Activated T-cell treated with anti-CD3 and anti-CD28 coated beads, Interleukin-2, amount 50 U/mL, for 4 hours (primary cell): ENCODE measurements around the gene PPP2R3A. TPM values are rescaled to one million over a fixed set of nuclear protein-coding genes. Genes with fewer than 3 reads are reported as not detected.

ENCODE experiments used
- ATAC-seq, 2 donors: fragments of 200-7000 bp; cut with Tn5 transposase; one replicate each; pipeline ENCODE4 v1.10.0; 2021
- DNase-seq: peaks from one replicate; pipeline ENCODE4 v3.0.0-alpha.2; 2020
- H3K27me3 Mint-ChIP-seq: one replicate; pipeline ENCODE4 v1.8.0; 2021; ENCODE audit warnings: low read depth, mixed read lengths
- H3K36me3 Mint-ChIP-seq: one replicate; pipeline ENCODE4 v1.8.0; 2022; ENCODE audit warnings: mixed read lengths; ENCODE audit not compliant: insufficient read depth
- H3K4me1 Mint-ChIP-seq: one replicate; pipeline ENCODE4 v1.8.0; 2021; ENCODE audit warnings: low read depth, mixed read lengths
- H3K4me3 Mint-ChIP-seq: one replicate; pipeline ENCODE4 v1.8.0; 2021; ENCODE audit warnings: mild to moderate bottlenecking, moderate library complexity, mixed read lengths
- H3K9me3 Mint-ChIP-seq: one replicate; pipeline ENCODE4 v1.8.0; 2021; ENCODE audit warnings: mixed read lengths
- total RNA-seq, 3 donors: library from RNA; stranded (reverse); gene quantifications; one replicate each; pipeline ENCODE4 v1.2.1, GENCODE V29; 2021

PPP2R3A gene
- total RNA-seq, 3 donors from 2014 or later: 0.03 to 0.46 (median 0.42) TPM

DNA sequence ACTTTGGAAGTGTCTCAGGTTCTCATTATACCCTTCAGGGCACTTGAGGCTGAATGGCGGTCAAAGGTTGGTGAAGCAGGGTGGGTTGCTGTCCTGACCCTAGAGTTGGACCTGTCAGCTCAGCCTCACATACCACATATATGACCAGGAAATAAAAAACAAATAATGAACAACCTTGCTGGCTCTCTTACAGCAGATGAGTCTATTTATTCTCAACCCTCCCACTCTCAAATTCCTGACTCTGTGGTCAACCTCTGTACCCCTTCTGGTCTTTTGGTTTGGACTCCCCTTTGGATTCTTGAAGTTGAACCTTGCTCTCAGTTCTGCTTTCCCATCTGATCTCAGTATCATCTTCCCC lies 16.9 kb downstream of the PPP2R3A start:
- no peak for DNase-seq
- ATAC-seq: no peak
- Mint-ChIP-seq H3K27me3 (peaks cover 13% of the 10 kb centered on the region), H3K9me3 (no peaks in the 10 kb centered on the region), H3K36me3 (no peaks in the 10 kb centered on the region), H3K4me3 (no peak overlapping the region), H3K4me1 (no peaks in the 10 kb centered on the region)

DNA sequence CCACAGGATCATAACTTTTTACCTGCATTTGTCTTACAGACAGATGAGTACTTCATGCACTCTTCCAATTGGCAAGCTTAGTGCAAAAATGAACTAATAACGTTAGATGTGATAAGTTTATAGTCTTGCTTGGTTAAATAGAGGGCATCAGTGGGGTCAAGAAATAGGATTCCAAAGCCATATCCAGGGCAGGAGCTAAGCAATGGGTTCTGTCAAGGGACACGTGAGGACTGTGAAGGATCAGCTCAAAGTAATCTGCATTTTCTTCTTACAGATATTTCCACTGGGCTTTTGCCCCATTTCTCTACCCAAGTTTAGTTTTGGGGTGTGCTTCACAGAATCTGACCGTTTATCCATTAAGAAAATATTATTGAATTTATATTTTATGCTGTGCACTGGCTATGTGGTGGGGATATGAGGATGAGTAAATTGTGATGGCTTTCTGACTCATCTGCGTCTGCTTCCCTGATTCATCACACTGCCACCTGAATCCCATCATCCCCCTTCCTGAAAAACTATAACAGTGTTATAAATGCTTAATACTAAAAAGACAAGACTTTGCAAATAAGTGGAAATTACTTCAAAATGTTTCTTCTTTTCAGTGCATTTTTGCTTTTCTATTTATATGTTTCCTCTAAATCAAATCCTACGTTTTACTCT lies 17.5 kb downstream of the PPP2R3A start:
- no peak for DNase-seq
- Mint-ChIP-seq H3K27me3 (peaks cover 13% of the 10 kb centered on the region), H3K4me1 (no peaks in the 10 kb centered on the region), H3K36me3 (no peaks in the 10 kb centered on the region), H3K4me3 (no peak overlapping the region), H3K9me3 (no peaks in the 10 kb centered on the region)
- no peak for ATAC-seq

DNA sequence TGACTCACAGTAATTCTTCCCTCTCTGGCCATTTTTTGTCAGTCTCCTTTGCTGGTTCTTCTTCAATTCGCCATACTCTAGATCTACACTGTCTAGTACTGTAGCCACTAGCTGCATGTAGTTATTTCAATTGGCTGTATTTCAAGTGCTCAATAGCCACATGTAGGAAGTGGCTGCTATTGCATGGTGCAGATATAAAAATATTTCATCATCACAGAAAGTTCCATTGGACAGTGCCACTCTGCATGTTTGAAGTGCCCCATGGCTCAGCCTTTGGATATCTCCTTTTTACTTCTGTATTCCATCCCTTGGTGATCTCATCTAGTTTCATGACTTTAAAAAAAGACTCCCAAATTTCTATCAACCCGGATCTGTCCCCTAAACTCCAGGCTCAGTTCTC lies 22.1 kb downstream of the PPP2R3A start:
- no peak for DNase-seq
- no peaks in the 10 kb centered on the region for H3K36me3 Mint-ChIP-seq
- no peak overlapping the region for H3K4me3 Mint-ChIP-seq

DNA sequence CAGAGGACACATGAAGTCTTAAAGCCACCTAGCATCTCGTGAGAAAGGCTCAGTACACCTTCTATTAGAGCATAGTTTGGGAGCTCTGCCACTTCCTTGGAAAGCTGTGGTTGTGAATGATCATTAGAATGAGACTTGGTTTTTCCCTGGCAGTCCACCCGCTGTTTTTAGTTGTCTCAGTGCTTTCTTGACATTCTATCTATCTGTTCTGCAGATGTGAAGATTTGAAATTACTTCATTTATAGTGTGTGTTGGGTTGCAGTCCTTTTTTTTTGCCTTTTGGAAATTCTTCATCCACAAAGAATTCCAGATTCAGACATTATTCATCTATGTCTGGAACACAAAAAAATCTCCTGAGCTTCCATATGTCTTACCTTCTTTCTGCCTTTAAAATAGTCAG lies 23.7 kb downstream of the PPP2R3A start:
- Mint-ChIP-seq H3K9me3 (no peaks in the 10 kb centered on the region), H3K36me3 (no peaks in the 10 kb centered on the region), H3K4me1 (peaks cover 2% of the 10 kb centered on the region), H3K4me3 (no peak overlapping the region), H3K27me3 (peaks cover 3% of the 10 kb centered on the region)
- no peak for DNase-seq
- ATAC-seq: no peak

More for the DNA sequence above, 22.1 kb downstream of the PPP2R3A start:
- H3K27me3 Mint-ChIP-seq: peaks cover 7% of the 10 kb centered on the region
- no peaks in the 10 kb centered on the region for H3K9me3 Mint-ChIP-seq
- no peak for ATAC-seq
- H3K4me1 Mint-ChIP-seq: peaks cover 2% of the 10 kb centered on the region

DNA sequence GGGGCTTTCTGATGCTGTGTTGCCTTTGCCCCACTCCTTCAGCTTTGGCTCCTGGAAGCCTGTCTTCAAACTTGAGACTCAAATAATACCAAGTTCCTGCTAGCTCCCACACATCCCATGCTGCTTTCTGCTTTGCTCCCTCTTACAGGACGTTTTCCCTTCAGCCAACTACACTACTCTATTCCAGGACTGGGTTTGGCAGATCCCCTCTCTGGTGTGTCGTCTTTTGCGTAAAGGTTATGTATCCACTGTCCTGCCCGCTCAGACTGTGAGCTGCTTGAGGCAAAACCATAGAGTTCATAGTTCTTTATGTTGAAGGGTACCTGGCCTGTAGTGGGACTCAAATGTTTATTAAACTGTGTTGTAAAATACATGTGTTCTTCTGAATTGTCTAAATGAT lies 25.4 kb downstream of the PPP2R3A start:
- no peak for ATAC-seq
- DNase-seq: no peak
- Mint-ChIP-seq H3K4me3 (no peak overlapping the region), H3K27me3 (peaks cover 3% of the 10 kb centered on the region), H3K36me3 (no peaks in the 10 kb centered on the region), H3K4me1 (peaks cover 2% of the 10 kb centered on the region), H3K9me3 (no peaks in the 10 kb centered on the region)

DNA sequence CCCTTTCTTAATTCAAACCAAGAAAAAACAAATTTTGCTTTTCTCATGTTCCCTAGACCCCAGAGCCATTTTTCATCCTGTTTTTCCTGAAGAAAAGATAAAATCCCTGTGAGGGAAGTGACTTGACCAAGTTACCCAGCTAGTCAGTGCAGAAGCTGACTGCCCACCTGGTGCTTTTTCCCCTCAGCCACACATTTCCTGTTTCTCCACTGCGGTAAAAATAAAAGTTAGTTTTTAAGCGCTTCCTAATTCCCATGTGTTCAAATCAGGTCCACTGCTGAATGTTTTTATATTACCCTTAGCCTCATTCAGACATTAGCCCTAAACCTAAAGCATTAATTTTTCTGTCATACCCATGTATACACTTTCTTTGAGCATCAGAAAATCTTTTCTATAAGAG lies 26.1 kb downstream of the PPP2R3A start:
- Mint-ChIP-seq H3K4me3 (no peak overlapping the region), H3K36me3 (no peaks in the 10 kb centered on the region), H3K27me3 (peaks cover 3% of the 10 kb centered on the region), H3K4me1 (peaks cover 2% of the 10 kb centered on the region), H3K9me3 (no peaks in the 10 kb centered on the region)
- DNase-seq: no peak
- no peak for ATAC-seq

DNA sequence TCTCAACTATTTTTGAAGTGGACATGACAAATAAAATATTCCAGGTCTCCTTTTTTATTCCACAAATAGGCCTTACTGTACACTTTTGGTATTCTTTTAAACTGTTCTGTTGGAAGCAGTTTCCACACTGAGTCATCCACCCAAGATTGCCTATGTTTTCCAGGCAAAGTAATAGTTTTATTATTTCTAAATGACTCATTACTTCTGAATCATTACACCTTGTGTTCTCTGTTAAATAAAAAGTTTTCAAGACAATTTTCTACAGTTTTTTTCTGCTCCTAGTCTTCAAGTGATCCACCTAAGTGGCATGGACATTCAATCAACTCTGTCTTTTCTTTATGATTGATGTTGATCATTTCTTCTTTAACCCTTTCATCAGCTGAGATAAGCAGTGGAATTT lies 26.5 kb downstream of the PPP2R3A start:
- DNase-seq: no peak
- Mint-ChIP-seq H3K27me3 (peaks cover 3% of the 10 kb centered on the region), H3K4me3 (no peak overlapping the region), H3K4me1 (peaks cover 2% of the 10 kb centered on the region), H3K9me3 (no peaks in the 10 kb centered on the region), H3K36me3 (no peaks in the 10 kb centered on the region)
- ATAC-seq: no peak

DNA sequence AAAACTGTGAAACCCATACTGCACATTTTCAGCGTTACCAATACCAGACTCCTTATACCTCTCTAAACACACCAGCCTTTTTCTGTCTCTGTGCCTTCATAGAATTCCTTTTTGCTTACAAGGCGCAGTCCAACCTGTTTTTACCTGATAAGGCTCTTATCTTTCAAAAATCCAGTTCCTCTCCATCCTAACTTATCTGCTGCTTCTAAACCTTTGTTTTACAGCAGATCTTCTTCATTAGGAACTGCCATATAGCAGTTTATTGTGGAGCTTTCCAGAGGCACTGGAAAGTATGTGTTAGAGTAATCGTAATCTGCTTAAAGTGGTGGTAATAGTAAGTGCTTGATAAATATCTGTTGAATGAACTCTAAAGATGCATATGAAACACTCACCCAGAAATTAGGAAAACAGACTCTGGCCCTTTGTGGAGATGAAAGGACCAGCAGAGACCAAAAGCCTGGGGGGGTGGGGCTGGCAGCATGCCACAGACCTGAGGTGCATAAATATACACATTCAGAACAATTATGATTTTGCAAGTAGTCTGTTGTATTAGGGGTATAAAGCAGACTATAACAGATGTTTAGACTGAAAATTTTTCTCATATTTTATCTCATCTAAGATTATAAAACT lies 29.3 kb downstream of the PPP2R3A start:
- no peaks in the 10 kb centered on the region for H3K36me3 Mint-ChIP-seq
- H3K9me3 Mint-ChIP-seq: no peaks in the 10 kb centered on the region
- H3K4me1 Mint-ChIP-seq: peaks cover 2% of the 10 kb centered on the region
- DNase-seq: no peak
- H3K4me3 Mint-ChIP-seq: no peak overlapping the region
- ATAC-seq: no peak
- H3K27me3 Mint-ChIP-seq: peaks cover 9% of the 10 kb centered on the region

DNA sequence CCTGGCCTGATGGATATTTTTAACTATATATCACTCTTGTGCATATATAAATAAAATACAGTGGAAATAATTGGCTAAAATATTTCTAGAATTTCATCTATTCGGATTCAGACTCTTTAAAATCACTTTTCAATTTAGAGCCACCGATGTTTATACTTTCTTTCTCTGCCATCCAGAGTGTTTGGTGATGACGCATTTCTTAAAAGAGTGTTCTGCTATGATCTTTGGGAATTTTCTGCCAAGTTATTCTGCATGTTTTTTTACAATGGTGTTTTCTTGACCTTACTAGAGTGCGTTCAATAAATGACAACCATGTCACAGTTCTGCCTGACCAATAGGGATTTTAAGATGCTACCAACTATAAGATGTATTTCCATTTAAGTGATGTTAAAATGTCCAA lies 30.2 kb downstream of the PPP2R3A start:
- ATAC-seq (no peak), DNase-seq (no peak)
- Mint-ChIP-seq H3K4me1 (peaks cover 2% of the 10 kb centered on the region), H3K9me3 (no peaks in the 10 kb centered on the region), H3K27me3 (peaks cover 11% of the 10 kb centered on the region), H3K4me3 (no peak overlapping the region), H3K36me3 (no peaks in the 10 kb centered on the region)

DNA sequence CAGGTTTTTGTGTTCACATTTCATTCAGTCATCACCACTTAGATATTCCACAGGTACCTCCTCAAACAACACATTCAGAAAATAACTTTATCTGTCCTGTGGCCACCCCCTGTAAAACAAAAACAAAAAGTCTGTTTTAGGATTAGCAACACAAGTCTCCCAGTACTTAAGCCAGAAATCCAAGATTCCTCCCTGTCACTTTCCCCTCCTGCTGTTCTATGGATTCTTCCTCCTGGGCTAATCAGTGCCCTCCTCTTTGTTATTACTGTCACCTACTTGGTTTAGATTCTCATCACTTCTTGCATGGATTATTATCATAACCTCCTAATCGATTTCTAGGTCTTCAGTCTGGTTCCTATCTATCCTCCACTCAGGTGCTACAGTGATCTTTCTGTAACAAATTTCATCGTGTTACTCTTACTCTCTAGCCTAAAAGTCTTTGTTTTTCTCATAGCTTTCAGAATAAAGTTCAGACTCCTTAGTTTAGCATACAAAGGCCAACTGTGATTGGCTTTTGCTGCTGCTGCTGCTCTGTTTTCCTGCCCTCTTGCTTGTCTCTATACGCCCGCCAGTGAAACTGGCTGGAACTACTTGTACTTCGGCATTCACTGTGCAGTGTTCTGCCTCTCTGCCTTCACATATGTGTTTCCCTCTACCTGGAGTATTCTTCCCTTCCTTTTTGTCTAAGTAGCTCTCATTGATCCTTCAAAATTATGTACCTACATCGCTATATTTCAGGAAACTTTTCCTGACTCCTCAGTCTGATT lies 32.2 kb downstream of the PPP2R3A start:
- Mint-ChIP-seq H3K27me3 (peaks cover 11% of the 10 kb centered on the region), H3K9me3 (no peaks in the 10 kb centered on the region), H3K4me1 (no peaks in the 10 kb centered on the region), H3K4me3 (no peak overlapping the region), H3K36me3 (no peaks in the 10 kb centered on the region)
- ATAC-seq (no peak), DNase-seq (no peak)

DNA sequence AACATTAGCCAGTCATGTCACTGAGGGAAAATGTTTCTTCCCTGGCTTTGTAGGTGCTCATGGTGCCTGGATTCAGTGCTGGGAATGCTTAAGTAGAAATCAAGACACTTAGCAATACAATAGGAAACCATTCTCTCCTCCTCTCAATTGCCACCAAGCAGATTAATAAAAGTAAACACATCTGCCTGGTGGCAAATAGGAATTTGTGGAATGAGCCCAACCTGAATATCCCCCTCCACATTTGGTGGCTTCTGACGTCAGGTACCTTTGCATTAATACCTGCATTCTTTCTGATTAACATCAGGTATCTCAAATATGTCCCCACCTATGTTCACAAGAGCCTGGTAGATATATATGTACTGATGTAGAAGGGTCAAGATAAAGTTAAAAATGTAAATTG lies 42.7 kb downstream of the PPP2R3A start:
- Mint-ChIP-seq H3K4me1 (no peaks in the 10 kb centered on the region), H3K36me3 (no peaks in the 10 kb centered on the region), H3K27me3 (peaks cover 11% of the 10 kb centered on the region), H3K9me3 (no peaks in the 10 kb centered on the region), H3K4me3 (no peak overlapping the region)
- ATAC-seq (no peak), DNase-seq (no peak)

DNA sequence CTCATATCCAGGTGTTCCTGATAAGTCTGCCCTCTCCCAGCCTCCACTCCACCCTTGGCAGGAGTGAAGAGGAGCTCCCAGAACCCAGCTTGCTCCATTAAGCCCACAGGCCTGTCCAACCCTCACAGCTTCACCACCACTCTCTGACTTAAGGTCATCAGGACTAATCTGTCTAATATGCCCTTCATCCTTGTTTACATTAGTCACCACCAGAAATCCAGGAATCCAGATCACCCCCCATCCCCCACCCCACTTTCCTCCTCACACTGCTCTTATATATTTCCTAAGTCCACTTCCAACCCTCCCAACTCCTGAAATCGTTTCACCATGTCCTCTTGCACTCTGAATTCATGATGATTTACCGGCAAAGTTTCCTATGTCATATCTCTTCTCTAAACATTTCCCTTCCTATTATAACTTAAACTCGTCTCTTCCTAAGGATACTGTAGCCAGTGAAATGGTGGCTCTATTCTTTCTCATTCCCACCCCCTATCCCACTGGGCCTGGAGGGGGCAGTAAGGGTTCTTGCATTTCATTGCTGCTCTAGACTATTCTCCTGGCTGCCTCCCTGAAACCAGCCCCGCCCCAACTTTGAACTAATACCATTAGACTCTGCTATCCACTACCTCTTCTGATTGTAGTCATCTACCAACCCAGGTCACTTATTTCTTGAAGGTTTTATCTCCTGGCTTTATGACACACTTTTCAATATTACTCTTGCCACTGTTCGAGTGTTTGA lies 43.4 kb downstream of the PPP2R3A start:
- no peak overlapping the region for H3K4me3 Mint-ChIP-seq

DNA sequence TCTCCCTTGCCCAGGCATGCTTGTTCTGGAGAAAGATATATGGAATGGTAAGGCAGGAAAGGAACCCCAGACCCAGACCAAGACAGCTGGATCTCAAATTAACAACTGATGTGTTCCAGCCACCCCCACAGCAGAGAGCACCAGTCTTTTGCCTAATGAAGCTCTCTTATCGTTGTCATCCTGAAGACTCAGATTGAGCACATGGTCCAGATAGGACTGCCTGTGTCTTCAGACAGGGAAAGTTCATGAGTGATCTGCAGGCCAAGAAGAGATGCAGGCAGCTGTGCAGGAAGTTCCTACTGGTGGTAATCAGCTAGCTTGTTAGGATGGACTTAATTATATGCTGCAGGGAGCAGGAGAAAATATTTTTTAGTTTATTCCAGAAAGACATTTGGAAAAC lies 53.3 kb downstream of the PPP2R3A start:
- H3K4me3 Mint-ChIP-seq: no peak overlapping the region
- H3K4me1 Mint-ChIP-seq: no peaks in the 10 kb centered on the region
- no peaks in the 10 kb centered on the region for H3K36me3 Mint-ChIP-seq
- ATAC-seq (no peak), DNase-seq (no peak)
- H3K9me3 Mint-ChIP-seq: no peaks in the 10 kb centered on the region
- H3K27me3 Mint-ChIP-seq: peaks cover 3% of the 10 kb centered on the region

More for the DNA sequence above, 43.4 kb downstream of the PPP2R3A start:
- Mint-ChIP-seq H3K27me3 (peaks cover 15% of the 10 kb centered on the region), H3K9me3 (no peaks in the 10 kb centered on the region), H3K4me1 (no peaks in the 10 kb centered on the region), H3K36me3 (no peaks in the 10 kb centered on the region)
- DNase-seq (no peak), ATAC-seq (no peak)

DNA sequence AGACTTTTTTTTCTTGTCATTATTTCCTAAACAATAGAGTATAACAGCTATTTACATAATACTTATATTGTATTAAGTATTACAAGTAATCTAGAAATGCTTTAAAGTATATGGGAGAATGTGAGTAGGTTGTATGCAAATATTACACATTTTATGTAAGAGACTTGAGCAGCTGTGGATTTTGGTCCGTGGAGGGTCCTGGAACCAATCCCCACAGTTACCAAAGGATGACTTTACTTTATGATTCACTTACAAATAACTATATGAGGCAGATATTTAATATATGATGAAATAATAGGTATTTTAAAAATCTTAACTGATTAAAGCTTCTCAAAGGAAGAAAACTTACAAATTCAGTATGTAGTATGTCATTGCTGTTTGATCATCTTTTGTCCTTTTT lies 56.3 kb downstream of the PPP2R3A start:
- Mint-ChIP-seq H3K4me1 (no peaks in the 10 kb centered on the region), H3K27me3 (peaks cover 3% of the 10 kb centered on the region), H3K9me3 (no peaks in the 10 kb centered on the region), H3K36me3 (no peaks in the 10 kb centered on the region), H3K4me3 (no peak overlapping the region)
- DNase-seq (no peak), ATAC-seq (no peak)
